Kidney (tissue), 14 donors: Measurements from ENCODE around the gene MYEOV. TPM values are rescaled to one million over a fixed set of nuclear protein-coding genes. Genes with fewer than 3 reads are reported as not detected.

Source experiments
- DNase-seq, 5 donors: peaks; one replicate each; pipeline ENCODE4 v3.0.0-alpha.2; 2013 to 2020
- FAIRE-seq: peaks from 2 replicates; lab custom pipeline; 2012; peaks lifted over from hg19 to GRCh38; lab: Jason Lieb, UNC
- H3K27ac ChIP-seq, 2 donors: one replicate each; pipeline ENCODE4 v1.7.0; 2013; ENCODE audit warnings: low read depth in 2 of 2, low read length in 2 of 2, inconsistent platforms in 1 of 2
- H3K27me3 ChIP-seq: one replicate; pipeline ENCODE4 v1.7.1; 2013; ENCODE audit warnings: low read length, inconsistent platforms; ENCODE audit not compliant: control insufficient read depth, insufficient read depth
- H3K36me3 ChIP-seq, 3 donors: one replicate each; pipeline versions ENCODE4 v1.7.0 to v1.7.1; 2013; ENCODE audit warnings: low read length in 3 of 3, control low read depth in 1 of 3, inconsistent platforms in 1 of 3; ENCODE audit not compliant: insufficient read depth in 3 of 3, control insufficient read depth in 2 of 3
- H3K4me1 ChIP-seq, 3 donors: one replicate each; pipeline versions ENCODE4 v1.7.0 to v1.7.1; 2013; ENCODE audit warnings: low read length in 3 of 3, inconsistent platforms in 1 of 3, low read depth in 1 of 3; ENCODE audit not compliant: control insufficient read depth in 2 of 3, insufficient read depth in 2 of 3
- H3K4me3 ChIP-seq, 3 donors: one replicate each; pipeline versions ENCODE4 v1.7.0 to v1.8.1; 2013; ENCODE audit warnings: low read length in 3 of 3, control low read depth in 1 of 3, inconsistent platforms in 1 of 3
- H3K9ac ChIP-seq, 3 donors: one replicate each; pipeline versions ENCODE4 v1.7.0 to v1.7.1; 2013; ENCODE audit warnings: low read length in 3 of 3, control low read depth in 1 of 3, inconsistent platforms in 1 of 3
- H3K9me3 ChIP-seq, 3 donors: one replicate each; pipeline versions ENCODE4 v1.7.0 to v1.7.1; 2013; ENCODE audit warnings: low read length in 3 of 3, control low read depth in 1 of 3, inconsistent platforms in 1 of 3; ENCODE audit not compliant: control insufficient read depth in 2 of 3, insufficient read depth in 1 of 3
- CTCF ChIP-seq: IDR thresholded peaks from 3 replicates; pipeline ENCODE4 v1.5.1; 2012; ENCODE audit warnings: mild to moderate bottlenecking, moderate library complexity, borderline replicate concordance; ENCODE audit not compliant: insufficient read depth; ENCODE audit errors: extremely low read depth
- intact Hi-C: fragments of 100-400 bp; cut with DNase I; formaldehyde crosslinking; loops from one replicate; pipeline ENCODE4 v1.11.1; 2022
- polyA plus RNA-seq: library from polyadenylated mRNA; stranded (reverse); fragments of 350-450 nt; fragmentation: Illumina TruSeq; extraction: RNeasy Lipid Tissue Mini Kit (QIAGEN cat#74804); gene quantifications from one replicate; pipeline ENCODE4 v1.2.3, GENCODE V29; 2014; ENCODE audit warnings: low read depth, low replicate concordance; ENCODE audit not compliant: insufficient read depth
- total RNA-seq: library from RNA; stranded (reverse); fragmentation: NEBNext Ultra II Directional; extraction: Animal tissue kit (Norgen Biotek cat#: 25700); gene quantifications from one replicate; pipeline ENCODE4 v1.2.1, GENCODE V29; 2021
- donor health status: control.
- donor health status: control.
- donor health status: control.
- donor health status: control.
- donor health status: control.
- donor health status: DM: yes; HTN: yes; CAD: no.
- donor health status: Normal renal cell carcinoma (clear cell type).

Gene MYEOV
- total and polyA plus RNA-seq, 2 donors from 2014 or later = 2.6 TPM; not detected in 1

GRCh38 chr11:69245491-69246345 lies 48.2 kb upstream of the MYEOV start:
- H3K4me3 ChIP-seq = no peak overlapping the region
- H3K4me1 ChIP-seq = no peaks in the 10 kb centered on the region
- no peaks in the 10 kb centered on the region for H3K36me3 ChIP-seq
- H3K9ac ChIP-seq = no peak overlapping the region
- no peaks in the 10 kb centered on the region for H3K9me3 ChIP-seq
- intact Hi-C loops = no loop called here
- H3K27me3 ChIP-seq = no peaks in the 10 kb centered on the region
- DNase-seq (peak in 3 of 5 donors; percentile 9 to 35 (median 33)), FAIRE-seq (no peak)
- TF ChIP-seq CTCF = no peak
- no peak overlapping the region for H3K27ac ChIP-seq

- TF ChIP-seq CTCF = no peak
- H3K9ac ChIP-seq = no peak overlapping the region
- H3K4me3 ChIP-seq = no peak overlapping the region
- H3K36me3 ChIP-seq = no peaks in the 10 kb centered on the region
- H3K27ac ChIP-seq = no peak overlapping the region
- H3K4me1 ChIP-seq = no peaks in the 10 kb centered on the region
- intact Hi-C loops = no loop called here
- FAIRE-seq (no peak), DNase-seq (peak in 2 of 5 donors; percentile 47 to 59)
- peaks cover 0 to 3% (median 2%) of the 10 kb centered on the region in 3 donors for H3K9me3 ChIP-seq
- H3K27me3 ChIP-seq = no peaks in the 10 kb centered on the region
Measured at GRCh38 chr11:69249311-69250185, 44.4 kb upstream of the MYEOV start.

GRCh38 chr11:69250186-69251056 lies 43.5 kb upstream of the MYEOV start:
- Histone ChIP-seq H3K36me3 (no peaks in the 10 kb centered on the region), H3K4me3 (no peak overlapping the region), H3K9me3 (peaks cover 0 to 3% (median 2%) of the 10 kb centered on the region in 3 donors), H3K4me1 (no peaks in the 10 kb centered on the region), H3K27ac (no peak overlapping the region), H3K27me3 (no peaks in the 10 kb centered on the region), H3K9ac (no peak overlapping the region)
- intact Hi-C loops = no loop called here
- FAIRE-seq (no peak), DNase-seq (peak in 2 of 5 donors; percentile 18 to 35)
- no peak for TF ChIP-seq CTCF
